Activated CD8-positive, alpha-beta memory T cell treated with anti-CD3 and anti-CD28 coated beads for 4 hours (primary cell): Measurements from ENCODE around the gene YY1.
"Not testable (repeated sequence)": the region's sequence is repeated elsewhere in the genome, so short reads cannot be mapped to it uniquely, and the experiment has no call there.

Source experiments
- DNase-seq, 2 donors: peaks; one replicate each; pipeline ENCODE4 v3.0.0-alpha.2; 2020; ENCODE audit warnings: low read depth in 2 of 2

Gene YY1

GRCh38 chr14:100238419-100239210, at the start of gene YY1:
YY1 (plus strand) TSS chr14:100239144; CDS start chr14:100239245, 101 bp downstream.
- peak; percentile 98 to 99 for DNase-seq

GRCh38 chr14:100190126-100190525, 48.8 kb upstream of the YY1 start:
- no peak for DNase-seq

DNA sequence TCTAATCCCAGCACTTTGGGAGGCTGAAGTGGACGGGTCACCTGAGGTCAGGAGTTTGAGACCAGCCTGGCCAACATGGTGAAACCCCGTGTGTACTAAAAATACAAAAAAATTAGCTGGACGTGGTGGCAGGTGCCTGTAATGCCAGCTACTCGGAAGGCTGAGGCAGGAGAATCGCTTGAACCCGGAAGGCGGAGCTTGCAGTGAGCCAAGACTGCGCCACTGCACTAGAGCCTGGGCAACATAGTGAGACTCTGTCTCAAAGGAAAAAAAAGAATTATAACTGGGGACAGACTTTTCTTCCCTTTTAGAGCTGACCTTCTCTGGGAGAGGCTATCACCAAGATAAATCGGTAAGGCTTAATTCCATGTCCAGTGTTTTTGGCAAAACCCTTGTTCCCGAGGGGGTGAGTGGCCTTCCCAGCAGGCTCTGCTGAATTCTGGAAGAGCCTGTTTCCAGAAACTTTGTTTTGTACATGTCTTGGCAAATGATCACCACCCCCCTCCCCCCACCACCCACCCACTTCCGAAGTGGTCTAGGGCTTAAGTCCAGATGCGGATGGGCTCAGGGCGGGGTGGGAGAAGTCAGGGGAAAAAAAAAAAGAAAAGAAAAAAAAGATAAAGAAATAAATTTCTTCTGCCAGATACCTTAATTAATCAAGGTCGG, 47.2 kb upstream of the YY1 start:
- DNase-seq: no peak

DNA sequence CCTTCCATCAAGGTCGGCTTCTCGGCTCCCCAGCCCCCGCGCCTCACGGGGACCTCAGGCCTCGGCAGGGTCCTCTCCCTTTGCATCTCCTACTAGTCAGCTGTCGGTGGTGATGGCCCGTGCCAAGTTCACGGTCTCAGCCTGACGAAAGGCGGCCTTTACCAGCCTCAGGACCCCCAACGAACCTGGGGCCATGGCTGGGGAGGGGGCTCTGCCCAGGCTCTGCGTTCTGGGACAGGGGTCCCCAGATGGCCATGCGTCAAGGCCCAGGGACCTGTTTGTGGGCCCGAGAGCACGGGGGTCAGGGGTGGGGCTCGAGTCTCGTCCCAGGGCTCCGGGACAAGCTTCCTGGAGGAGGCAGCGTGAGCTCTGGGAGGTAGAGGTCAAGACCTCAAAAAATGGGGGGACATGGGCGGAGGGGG, 46.7 kb upstream of the YY1 start:
- DNase-seq: no peak

GRCh38 chr14:100192672-100193416, 46.1 kb upstream of the YY1 start:
- DNase-seq: peak; percentile 97 to 99

DNA sequence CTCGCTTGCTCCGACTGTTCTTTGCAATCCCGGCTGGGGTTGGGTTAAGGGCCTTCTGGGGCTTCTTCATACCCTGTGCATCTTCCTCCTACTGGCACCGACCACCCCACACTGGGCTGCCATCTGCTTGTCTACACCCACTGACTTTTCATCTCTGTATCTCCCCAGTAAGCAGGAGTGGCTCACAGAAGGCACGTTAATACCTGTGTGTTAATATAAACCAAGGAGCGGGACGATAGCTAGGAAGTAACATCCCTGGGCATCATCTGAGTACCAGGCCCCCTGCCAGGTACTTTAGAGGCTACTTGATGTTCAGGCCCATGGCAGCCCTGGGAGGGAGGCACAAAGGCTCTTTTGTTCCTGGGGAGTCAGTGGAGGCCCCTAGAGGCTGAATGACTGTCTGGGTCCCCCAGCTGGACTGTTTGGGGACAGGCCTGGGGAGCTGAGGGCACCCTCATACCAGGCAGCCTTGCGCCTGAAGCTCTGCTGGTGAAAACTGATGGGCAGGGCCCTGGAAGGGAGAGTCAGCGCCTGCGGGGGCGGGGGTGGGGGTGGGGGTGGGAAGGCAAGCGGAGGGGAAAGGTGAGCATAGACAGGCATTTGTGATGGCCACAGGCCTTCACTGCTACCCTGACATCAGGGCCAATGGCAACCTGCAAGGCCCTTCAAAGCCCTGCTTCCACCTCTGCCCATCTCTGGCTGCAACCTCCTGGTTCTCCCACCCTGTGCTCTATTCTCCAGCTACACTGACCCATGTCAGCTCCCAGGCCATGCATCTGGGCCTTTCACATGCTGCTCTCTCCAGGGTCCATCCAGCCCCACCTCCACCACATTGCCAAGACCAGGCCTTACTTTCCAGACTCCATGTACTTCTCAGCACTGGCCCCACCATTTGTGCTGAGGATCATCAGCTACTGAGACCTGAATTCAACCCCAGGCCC, 45.3 kb upstream of the YY1 start:
- no peak for DNase-seq

DNA sequence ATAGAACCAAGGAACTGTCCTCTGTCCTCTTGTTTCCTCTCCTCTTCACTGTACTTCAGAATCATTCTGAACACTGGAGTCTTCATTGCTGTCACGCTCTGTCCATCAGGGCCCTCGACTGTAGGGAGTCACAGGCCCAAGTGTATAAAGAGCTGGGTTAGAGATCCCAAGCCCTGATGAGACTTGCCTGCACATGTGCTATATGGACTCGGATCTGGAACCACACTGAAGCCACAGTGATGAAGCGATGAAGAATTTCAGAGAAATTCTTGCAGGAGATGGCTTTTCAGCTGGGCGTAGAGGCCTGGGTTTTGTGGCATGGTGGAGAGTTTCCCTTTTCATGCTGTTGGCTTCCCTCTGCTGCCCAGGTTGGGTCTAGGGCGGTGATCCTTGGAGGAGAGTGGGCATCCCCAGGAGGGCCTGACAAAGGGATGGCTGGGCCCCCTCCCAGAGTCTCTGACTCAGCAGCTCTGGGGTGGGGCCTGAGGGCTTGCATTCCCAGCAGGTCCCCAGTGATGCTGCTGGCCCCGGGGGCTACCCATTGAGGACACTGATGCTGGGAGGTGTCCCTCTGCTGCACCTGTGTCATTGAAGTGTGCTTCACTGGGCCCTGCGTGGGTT, 39.6 kb upstream of the YY1 start:
- no peak for DNase-seq

DNA sequence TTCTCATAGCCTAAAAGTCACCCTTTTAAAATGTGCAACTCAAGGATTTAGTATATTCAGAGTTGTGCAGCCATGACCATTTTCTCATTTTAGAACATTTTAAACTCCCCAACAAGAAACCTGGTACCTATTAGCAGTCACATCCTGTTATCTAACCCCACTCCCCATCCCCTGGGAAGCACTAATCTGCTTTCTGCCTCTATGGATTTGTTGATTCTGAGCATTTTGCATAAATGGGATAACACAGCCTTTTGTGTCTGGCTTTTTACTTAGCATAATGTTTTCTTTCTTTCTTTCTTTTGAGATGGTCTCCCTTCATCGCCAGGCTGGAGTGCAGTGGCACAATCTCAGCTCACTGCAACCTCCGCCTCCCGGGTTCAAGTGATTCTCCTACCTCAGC, 38.6 kb upstream of the YY1 start:
- no peak for DNase-seq

- DNase-seq: no peak
Observed at GRCh38 chr14:100201701-100202100, 37.2 kb upstream of the YY1 start.

- DNase-seq: no peak
Observed at GRCh38 chr14:100202712-100203111, 36.2 kb upstream of the YY1 start.

DNA sequence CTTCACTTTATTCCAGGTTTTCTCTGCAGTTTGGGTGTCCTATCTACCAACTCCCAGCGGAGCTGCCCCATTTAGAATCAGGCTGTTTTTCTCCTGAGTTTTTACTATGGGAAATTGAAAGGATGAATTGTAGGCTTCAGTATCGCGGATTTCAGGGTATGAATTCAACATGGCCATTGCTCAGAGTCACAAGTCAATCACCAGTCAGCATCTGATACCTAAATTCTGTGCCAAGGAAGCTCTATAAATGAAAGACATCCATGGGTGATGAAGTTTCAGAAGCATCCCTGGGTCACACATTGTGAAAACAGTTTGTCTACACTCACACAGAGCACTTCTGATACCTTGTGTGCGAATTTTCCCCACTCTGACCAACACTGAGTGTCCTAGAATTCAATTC, 35.8 kb upstream of the YY1 start:
- no peak for DNase-seq

GRCh38 chr14:100203962-100204834, 34.7 kb upstream of the YY1 start:
- DNase-seq: no peak

GRCh38 chr14:100204835-100205167, 34.1 kb upstream of the YY1 start:
- not testable (repeated sequence) for DNase-seq

DNA sequence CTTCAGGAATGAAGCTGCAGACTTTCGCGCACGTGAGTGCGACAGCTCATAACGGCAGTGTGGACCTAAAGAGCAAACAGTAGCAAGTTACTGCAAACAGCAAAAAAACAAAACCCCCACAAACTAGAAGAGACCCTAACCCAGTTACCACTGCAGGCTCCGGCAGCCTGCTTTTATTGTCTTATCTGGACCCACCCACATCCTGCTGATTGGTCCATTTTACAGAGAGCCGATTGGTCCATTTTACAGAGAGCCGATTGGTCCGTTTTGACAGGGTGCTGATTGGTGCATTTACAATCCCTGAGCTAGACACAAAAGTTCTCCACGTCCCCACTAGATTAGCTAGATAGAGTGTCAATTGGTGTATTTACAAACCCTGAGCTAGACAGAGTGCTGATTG, 31.4 kb upstream of the YY1 start:
- not testable (repeated sequence) for DNase-seq

GRCh38 chr14:100208136-100208535, 30.8 kb upstream of the YY1 start:
- not testable (repeated sequence) for DNase-seq

GRCh38 chr14:100211366-100211765, 27.6 kb upstream of the YY1 start:
- DNase-seq: no peak

GRCh38 chr14:100211893-100212292, 27.1 kb upstream of the YY1 start:
- no peak for DNase-seq

DNA sequence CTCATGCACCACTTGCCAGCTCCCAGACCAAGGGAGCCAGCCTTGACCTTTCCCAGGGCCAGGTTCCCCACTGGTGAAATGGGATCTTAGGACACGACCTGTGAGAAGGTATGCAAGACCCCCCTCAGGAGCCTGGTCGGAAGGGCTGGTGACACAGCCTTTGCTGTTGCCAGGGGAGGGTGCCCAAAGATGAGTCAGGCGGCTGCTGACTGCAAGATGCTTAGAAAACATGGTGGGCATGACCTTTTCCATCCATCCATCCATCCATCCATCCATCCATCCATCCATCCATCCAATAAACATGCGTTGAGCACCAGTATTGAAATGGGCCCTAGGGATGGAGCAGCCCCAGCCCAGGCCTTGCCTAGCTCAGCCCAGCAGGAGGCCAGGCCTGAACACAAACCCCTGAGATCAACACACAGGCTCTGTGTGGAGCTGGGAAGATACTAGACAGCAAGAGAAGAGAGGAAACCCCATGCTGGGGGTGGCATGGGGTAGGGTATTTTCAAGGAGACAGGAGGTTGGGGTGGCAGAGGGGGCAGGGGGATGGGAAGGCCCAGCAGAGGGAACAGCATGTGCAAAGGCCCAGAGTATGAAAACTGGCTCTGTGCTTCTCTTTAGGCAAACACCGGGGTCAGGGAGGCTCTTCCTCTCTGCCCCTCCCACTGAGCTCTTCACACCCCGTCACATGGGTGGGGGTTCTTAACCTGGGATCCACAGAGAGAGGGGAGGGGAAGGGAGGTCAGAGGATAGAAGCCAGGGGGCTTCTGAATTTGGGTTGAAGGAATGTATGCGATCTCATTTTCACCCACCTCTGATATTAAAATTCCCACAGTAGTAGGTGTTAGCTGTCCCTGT, 26.2 kb upstream of the YY1 start:
- DNase-seq: no peak

DNA sequence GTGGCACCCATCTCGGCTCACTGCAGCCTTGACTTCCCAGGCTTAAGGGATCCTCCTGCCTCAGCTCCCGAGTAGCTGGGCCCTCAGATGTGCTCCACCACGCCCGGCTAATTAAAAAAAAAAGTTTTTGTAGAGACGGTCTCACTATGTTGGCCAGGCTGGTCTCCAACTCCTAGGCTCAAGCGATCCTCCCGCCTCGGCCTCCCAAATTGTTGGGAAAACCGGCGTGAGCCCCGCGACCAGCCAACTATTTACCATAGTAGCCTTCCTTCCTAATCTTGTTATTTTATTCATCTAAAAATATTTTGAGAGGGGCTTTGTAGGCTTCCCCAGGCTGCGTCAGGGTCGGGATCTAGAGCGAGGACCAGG, 25.4 kb upstream of the YY1 start:
- DNase-seq: no peak
